Osteoblast (primary cell): ENCODE measurements around the gene SPATA9. TPM values are rescaled to one million over a fixed set of nuclear protein-coding genes. Genes with fewer than 3 reads are reported as not detected.

ENCODE experiments used
- DNase-seq: peaks from one replicate; pipeline ENCODE4 v3.0.0; 2011; ENCODE audit warnings: low spot score, mixed read lengths; ENCODE audit not compliant: insufficient read length; ENCODE audit errors: missing footprints
- H2AFZ ChIP-seq: 2 replicates; pipeline ENCODE4 v1.6.0; 2011; ENCODE audit warnings: mild to moderate bottlenecking, low read length
- H3K27ac ChIP-seq: 2 replicates; pipeline ENCODE4 v1.5.1; 2011; ENCODE audit warnings: mild to moderate bottlenecking, low read depth, low read length, moderate library complexity
- H3K27me3 ChIP-seq: 2 replicates; pipeline ENCODE4 v1.6.0; 2012; ENCODE audit warnings: mild to moderate bottlenecking, control low read depth, inconsistent platforms, low read length, moderate library complexity; ENCODE audit not compliant: insufficient read depth
- H3K36me3 ChIP-seq: 2 replicates; pipeline ENCODE4 v1.5.1; 2011; ENCODE audit warnings: mild to moderate bottlenecking, low read length, control low read depth, moderate library complexity; ENCODE audit not compliant: insufficient read depth
- H3K4me1 ChIP-seq: 2 replicates; pipeline ENCODE4 v1.5.1; 2011; ENCODE audit warnings: mild to moderate bottlenecking, low read length, control low read depth, moderate library complexity; ENCODE audit not compliant: insufficient read depth
- H3K4me2 ChIP-seq: 2 replicates; pipeline ENCODE4 v1.6.0; 2011; ENCODE audit warnings: mild to moderate bottlenecking, low read length; ENCODE audit not compliant: insufficient read depth
- H3K4me3 ChIP-seq: fragments of 200-600 bp; sonication (generic); 3 replicates; pipeline ENCODE4 v1.5.1; 2012; ENCODE audit warnings: mild to moderate bottlenecking, low read length, inconsistent platforms; ENCODE audit not compliant: insufficient read depth
- H3K79me2 ChIP-seq: 2 replicates; pipeline ENCODE4 v1.6.0; 2012; ENCODE audit warnings: mild to moderate bottlenecking, low read length, control low read depth, inconsistent platforms; ENCODE audit not compliant: insufficient read depth
- H3K9me3 ChIP-seq: 2 replicates; pipeline ENCODE4 v1.5.1; 2011; ENCODE audit warnings: low read depth, low read length, control low read depth
- H4K20me1 ChIP-seq: 2 replicates; pipeline ENCODE4 v1.6.0; 2012; ENCODE audit warnings: mild to moderate bottlenecking, low read length, control low read depth; ENCODE audit not compliant: insufficient read depth
- total RNA-seq: library from RNA; depleted of rRNA; stranded (reverse); fragments of >200 nt; gene quantifications from 2 replicates; pipeline ENCODE4 v1.2.3, GENCODE V29; 2012
- TF ChIP-seq, protein P1 (sequence below): IDR thresholded peaks from 2 replicates; pipeline ENCODE4 v1.5.1; 2011; ENCODE audit warnings: mild to moderate bottlenecking, low read depth, low read length, moderate library complexity; ENCODE audit errors: extremely low read depth

SPATA9 gene
- total RNA-seq, 1 donor: 0.36 TPM

DNA sequence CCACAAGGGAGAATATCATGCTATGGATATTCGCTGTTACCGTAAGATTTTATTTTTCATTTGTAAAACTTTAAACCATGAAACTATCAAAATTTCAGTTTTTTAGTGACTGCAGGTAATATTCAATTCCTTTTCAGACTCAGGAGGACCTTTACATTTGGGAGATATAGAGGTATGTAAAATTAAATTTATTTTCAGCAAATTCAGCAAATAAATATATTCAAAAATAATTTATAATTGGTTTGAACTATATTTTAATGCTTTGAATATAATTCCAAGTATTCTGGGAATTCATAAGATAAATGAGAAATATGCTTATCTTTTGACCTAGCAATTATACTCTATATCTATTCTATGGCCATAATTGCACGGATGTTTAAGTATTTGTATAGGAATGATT, 28.6 kb downstream of the SPATA9 start:
- H3K4me3 ChIP-seq: no peak overlapping the region
- TF ChIP-seq, protein P1, sequence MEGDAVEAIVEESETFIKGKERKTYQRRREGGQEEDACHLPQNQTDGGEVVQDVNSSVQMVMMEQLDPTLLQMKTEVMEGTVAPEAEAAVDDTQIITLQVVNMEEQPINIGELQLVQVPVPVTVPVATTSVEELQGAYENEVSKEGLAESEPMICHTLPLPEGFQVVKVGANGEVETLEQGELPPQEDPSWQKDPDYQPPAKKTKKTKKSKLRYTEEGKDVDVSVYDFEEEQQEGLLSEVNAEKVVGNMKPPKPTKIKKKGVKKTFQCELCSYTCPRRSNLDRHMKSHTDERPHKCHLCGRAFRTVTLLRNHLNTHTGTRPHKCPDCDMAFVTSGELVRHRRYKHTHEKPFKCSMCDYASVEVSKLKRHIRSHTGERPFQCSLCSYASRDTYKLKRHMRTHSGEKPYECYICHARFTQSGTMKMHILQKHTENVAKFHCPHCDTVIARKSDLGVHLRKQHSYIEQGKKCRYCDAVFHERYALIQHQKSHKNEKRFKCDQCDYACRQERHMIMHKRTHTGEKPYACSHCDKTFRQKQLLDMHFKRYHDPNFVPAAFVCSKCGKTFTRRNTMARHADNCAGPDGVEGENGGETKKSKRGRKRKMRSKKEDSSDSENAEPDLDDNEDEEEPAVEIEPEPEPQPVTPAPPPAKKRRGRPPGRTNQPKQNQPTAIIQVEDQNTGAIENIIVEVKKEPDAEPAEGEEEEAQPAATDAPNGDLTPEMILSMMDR: no peak

DNA sequence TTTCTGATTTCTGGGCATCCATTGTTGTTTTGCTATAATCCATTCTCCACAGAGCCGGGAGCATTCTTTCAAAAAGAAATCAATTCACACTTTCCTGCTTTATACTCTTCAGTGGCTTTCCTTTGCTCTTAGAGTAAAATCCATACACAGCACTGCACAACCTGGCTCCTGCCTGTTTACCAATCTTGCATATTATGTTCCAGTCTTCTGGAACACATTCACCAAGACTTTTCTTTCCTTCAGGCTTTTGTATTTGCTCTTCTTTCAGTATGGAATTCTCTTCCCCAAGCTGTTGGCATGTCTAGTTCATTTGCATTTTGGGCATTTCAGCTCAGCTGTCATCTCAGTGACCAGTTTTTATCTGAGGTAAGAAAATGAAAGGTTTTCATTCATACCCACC, 29.9 kb downstream of the SPATA9 start:
- H3K36me3 ChIP-seq: no peaks in the 10 kb centered on the region
- H2AFZ ChIP-seq: no peak overlapping the region
- H3K27ac ChIP-seq: no peak overlapping the region
- DNase-seq: no peak
- peaks cover under 1% of the 10 kb centered on the region for H3K4me1 ChIP-seq
- no peaks in the 10 kb centered on the region for H3K9me3 ChIP-seq
- H4K20me1 ChIP-seq: no peaks in the 10 kb centered on the region
- no peaks in the 10 kb centered on the region for H3K79me2 ChIP-seq
- H3K27me3 ChIP-seq: no peaks in the 10 kb centered on the region
- no peak overlapping the region for H3K4me2 ChIP-seq
- TF ChIP-seq, protein P1: no peak
- no peak overlapping the region for H3K4me3 ChIP-seq

More for the DNA sequence above, 28.6 kb downstream of the SPATA9 start:
- Histone ChIP-seq H2AFZ (no peak overlapping the region), H3K27ac (no peak overlapping the region), H3K36me3 (no peaks in the 10 kb centered on the region), H3K9me3 (no peaks in the 10 kb centered on the region), H3K4me1 (no peaks in the 10 kb centered on the region), H4K20me1 (no peaks in the 10 kb centered on the region), H3K27me3 (no peaks in the 10 kb centered on the region), H3K4me2 (no peak overlapping the region), H3K79me2 (no peaks in the 10 kb centered on the region)
- no peak for DNase-seq

DNA sequence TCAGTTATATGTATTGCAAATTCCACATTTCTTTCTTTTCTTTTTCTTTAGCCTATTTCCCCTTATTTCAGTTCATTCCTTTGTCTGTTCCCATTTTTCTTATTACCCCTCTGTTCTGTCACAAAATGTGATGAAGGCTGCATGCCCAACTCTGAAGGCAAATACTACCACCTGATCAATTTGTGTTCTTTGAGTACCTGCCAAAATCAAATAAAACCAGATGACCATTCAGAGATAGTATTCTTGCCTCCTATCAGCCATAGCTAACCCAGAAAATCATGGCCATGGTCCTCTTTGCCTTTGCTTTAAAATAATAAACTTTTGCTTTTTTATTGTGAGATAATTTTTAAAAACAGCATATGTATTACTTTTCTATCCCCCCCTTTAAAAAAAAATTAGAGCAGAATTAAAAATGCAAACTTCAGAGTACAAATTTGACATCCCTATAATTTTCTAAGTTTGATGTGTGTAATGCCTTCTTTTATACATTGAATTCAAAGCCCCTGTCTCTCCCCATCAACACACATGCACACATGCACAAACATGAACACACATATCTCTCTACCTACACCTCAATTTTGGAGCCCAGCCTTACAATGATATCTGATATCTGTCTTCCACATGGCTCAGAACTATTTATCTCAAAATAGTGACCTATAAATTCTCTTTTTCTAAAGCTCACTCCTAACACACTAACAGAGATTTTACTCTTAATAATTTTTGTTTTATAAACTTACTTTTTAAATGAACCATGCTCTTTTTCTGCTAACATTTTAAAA, 32.8 kb downstream of the SPATA9 start:
- no peaks in the 10 kb centered on the region for H3K27me3 ChIP-seq
- TF ChIP-seq, protein P1: no peak
- no peaks in the 10 kb centered on the region for H3K9me3 ChIP-seq
- no peaks in the 10 kb centered on the region for H3K79me2 ChIP-seq
- H3K36me3 ChIP-seq: no peaks in the 10 kb centered on the region
- no peak overlapping the region for H3K4me3 ChIP-seq
- no peak overlapping the region for H3K27ac ChIP-seq
- no peaks in the 10 kb centered on the region for H4K20me1 ChIP-seq
- no peak overlapping the region for H3K4me2 ChIP-seq
- H3K4me1 ChIP-seq: peaks cover 10% of the 10 kb centered on the region
- H2AFZ ChIP-seq: no peak overlapping the region
- DNase-seq: no peak

DNA sequence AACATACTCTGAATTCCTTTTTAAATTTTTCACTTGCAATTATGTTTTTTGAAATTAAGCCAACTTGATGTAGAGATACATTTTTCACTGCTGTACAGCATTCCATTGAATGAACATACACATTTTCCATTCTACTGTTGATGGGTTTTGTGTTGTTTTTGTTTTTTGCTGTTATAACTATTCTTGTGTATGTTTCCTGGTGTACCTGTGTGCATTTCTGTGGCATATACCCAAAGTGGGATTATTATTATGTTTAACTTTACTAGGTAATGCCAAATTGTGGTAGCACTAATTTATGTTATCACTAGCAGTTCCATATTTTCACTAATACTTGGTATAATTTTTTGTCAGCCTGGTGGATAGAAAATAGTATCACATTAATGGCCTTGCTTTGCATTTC, 33.5 kb downstream of the SPATA9 start:
- Histone ChIP-seq H2AFZ (no peak overlapping the region), H3K9me3 (no peaks in the 10 kb centered on the region), H3K4me1 (peaks cover 10% of the 10 kb centered on the region), H3K27me3 (no peaks in the 10 kb centered on the region), H3K27ac (no peak overlapping the region), H3K36me3 (no peaks in the 10 kb centered on the region), H3K4me3 (no peak overlapping the region), H3K79me2 (no peaks in the 10 kb centered on the region), H3K4me2 (no peak overlapping the region), H4K20me1 (no peaks in the 10 kb centered on the region)
- no peak for DNase-seq
- TF ChIP-seq, protein P1: no peak
